Vagina (tissue), 2 donors: ENCODE measurements around the gene FGD4.

Source experiments
- POLR2AphosphoS5 ChIP-seq, 2 donors: sonication (generic); formaldehyde crosslinking; IDR thresholded peaks; one replicate each; pipeline ENCODE4 v1.9.0; 2017; ENCODE audit warnings: antibody characterized with exemption in 2 of 2, mild to moderate bottlenecking in 2 of 2, low read depth in 1 of 2; ENCODE audit not compliant: insufficient read depth in 1 of 2
- TF ChIP-seq, protein P1 (sequence below), 3 experiments: fragments of 450-650 bp in 2 of 3; fragments of 200-600 bp in 1 of 3; sonication (generic) in 1 of 3; IDR thresholded peaks; one replicate each; pipeline ENCODE4 v1.5.1; 2017 to 2019; ENCODE audit warnings: antibody characterized with exemption in 3 of 3, mild to moderate bottlenecking in 2 of 3, moderate library complexity in 2 of 3

DNA sequence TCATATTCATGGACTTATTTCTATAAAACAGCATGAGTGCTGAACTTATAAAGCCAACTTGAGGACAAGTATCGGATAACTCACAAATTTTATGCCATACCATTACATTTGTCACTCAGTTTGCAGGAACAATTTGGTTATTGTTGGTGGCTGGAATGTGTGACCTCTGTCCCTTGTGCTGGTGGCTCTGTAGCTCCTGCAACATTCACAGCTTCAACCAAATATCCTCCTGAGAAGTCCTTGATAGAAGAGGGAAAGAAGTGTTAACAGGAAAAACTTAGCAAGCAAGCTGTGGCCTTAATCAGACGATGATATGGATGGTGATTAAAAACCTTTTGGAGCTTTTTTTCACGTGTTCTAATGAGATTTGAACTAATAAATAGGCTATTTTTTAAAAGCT, 218.8 kb downstream of the FGD4 start:
- TF ChIP-seq, protein P1, sequence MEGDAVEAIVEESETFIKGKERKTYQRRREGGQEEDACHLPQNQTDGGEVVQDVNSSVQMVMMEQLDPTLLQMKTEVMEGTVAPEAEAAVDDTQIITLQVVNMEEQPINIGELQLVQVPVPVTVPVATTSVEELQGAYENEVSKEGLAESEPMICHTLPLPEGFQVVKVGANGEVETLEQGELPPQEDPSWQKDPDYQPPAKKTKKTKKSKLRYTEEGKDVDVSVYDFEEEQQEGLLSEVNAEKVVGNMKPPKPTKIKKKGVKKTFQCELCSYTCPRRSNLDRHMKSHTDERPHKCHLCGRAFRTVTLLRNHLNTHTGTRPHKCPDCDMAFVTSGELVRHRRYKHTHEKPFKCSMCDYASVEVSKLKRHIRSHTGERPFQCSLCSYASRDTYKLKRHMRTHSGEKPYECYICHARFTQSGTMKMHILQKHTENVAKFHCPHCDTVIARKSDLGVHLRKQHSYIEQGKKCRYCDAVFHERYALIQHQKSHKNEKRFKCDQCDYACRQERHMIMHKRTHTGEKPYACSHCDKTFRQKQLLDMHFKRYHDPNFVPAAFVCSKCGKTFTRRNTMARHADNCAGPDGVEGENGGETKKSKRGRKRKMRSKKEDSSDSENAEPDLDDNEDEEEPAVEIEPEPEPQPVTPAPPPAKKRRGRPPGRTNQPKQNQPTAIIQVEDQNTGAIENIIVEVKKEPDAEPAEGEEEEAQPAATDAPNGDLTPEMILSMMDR (IDR thresholded peaks at IDR 0.05), result no peak
- no peak for TF ChIP-seq POLR2AphosphoS5 (IDR thresholded peaks at IDR 0.05; ENCODE audit: insufficient read depth in 1 of 2, low read depth in 1 of 2)
